ENCODE results near the gene MRPL45.

- no peak for TF ChIP-seq EZH2phosphoT487 (IDR thresholded peaks at IDR 0.05; ENCODE audit: low read depth)
- TF ChIP-seq, protein P1, sequence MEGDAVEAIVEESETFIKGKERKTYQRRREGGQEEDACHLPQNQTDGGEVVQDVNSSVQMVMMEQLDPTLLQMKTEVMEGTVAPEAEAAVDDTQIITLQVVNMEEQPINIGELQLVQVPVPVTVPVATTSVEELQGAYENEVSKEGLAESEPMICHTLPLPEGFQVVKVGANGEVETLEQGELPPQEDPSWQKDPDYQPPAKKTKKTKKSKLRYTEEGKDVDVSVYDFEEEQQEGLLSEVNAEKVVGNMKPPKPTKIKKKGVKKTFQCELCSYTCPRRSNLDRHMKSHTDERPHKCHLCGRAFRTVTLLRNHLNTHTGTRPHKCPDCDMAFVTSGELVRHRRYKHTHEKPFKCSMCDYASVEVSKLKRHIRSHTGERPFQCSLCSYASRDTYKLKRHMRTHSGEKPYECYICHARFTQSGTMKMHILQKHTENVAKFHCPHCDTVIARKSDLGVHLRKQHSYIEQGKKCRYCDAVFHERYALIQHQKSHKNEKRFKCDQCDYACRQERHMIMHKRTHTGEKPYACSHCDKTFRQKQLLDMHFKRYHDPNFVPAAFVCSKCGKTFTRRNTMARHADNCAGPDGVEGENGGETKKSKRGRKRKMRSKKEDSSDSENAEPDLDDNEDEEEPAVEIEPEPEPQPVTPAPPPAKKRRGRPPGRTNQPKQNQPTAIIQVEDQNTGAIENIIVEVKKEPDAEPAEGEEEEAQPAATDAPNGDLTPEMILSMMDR (IDR thresholded peaks at IDR 0.05; ENCODE audit: low read depth, low read length), result no peak
Observed at GRCh38 chr17:38357486-38358123, 60.6 kb downstream of the MRPL45 start.

All from OCI-LY3 (cell line).